ENCODE data around the gene ETV3.
A peak's percentile ranks its signal among the peaks of the same experiment; 100 is the strongest.

The ETV3 gene

GRCh38 chr1:157158967-157159366 is 20.8 kb upstream of the ETV3 start:
- DNase-seq, result no peak

GRCh38 chr1:157157501-157158190 is 19.5 kb upstream of the ETV3 start:
- DNase-seq, result no peak

DNA sequence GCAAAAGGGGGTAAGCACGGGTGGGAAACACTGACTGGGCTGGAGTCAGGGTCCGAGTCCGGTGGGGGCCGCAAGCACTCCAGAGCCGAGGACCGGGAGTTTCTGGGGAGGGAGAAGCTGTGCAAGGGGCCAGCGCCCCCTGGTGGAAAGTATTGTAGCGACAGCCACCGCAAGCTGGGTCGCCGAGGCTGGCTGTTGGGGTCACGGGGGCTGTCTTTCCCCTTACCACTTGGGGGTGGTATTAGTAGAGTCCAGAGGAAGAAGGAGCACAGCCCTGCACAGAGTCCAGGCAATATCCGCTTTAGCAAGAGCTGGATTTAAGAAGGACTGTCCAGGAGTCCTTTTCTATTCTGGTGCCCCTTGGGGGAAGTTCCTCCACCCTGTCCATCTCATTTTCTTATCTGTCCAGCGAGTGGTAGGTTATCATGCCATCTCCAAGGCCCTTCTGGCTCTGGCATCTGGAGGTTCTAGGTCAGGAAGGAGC is 17.9 kb upstream of the ETV3 start:
- DNase-seq, result peak; percentile 43

DNA sequence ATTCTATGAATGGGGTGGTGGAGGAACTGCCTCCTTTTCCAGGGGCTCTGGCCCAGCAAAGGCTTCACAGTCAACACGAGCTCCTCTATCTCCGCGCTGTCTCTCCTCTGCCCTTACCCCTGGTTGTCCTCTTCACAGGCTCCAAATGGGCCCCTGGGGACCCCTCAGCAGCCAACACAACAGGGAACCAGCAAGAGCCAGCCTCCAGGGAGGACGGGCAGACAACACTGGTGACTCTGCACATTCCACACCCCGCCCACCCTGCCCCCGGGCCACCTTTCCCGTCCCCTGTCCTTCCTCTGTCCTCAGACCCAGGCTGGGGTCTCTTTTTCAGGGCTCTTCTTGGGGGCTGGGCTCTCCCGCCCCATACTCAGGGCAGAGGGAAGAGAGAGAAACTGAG is 17.5 kb upstream of the ETV3 start:
- DNase-seq, result no peak

DNA sequence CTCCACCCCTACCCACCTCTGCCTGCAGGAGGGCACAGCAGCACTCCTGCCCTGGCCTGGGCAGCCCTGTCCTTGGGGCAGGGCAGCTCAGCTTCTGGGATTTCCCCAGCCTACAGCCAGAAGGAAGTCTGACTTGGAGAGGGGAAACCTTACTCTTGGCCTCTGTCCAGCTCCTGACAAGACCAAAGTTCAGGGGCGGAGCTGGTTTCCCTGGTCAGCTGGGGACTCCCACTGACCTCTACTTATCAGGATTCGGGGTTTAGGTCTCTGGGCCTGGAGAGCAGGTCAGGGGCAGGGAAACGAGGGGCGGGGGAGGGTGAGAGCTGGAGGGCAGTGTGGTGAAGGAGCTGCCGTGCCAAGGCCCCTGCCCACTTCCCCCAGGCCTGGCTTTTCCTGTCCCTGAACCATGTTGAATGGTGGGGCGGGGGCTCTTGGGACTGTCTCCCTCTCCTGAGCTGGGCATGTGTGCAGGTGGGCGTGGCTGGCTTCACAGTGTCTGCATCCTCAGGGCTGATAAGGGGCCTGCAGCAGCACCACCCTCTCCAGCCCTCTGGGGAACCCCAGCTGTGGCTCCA is 16.8 kb upstream of the ETV3 start:
- no peak for DNase-seq

GRCh38 chr1:157154291-157154690 is 16.1 kb upstream of the ETV3 start:
- no peak for DNase-seq

DNA sequence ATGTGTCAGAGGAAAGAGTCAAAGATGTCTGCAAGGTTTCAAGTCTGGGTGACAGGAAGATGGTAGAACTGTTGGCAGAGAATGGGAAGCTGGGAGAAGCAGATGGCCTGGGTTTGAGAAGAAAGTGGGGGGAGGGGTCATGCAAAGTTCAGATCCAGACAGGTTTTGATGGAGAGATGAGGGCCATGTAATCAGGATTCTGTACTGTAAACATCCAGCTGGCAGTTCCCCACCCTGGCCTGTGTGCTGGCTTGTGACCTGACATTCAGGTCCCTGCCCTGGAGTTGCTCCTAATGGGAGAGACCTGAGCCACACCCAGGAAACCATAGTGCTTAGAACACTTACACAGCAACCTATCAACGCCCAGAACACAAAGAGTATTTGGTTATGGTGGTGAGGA is 15.6 kb upstream of the ETV3 start:
- no peak for DNase-seq

- no peak for DNase-seq
Observed at GRCh38 chr1:157152510-157152909, 14.3 kb upstream of the ETV3 start.

DNA sequence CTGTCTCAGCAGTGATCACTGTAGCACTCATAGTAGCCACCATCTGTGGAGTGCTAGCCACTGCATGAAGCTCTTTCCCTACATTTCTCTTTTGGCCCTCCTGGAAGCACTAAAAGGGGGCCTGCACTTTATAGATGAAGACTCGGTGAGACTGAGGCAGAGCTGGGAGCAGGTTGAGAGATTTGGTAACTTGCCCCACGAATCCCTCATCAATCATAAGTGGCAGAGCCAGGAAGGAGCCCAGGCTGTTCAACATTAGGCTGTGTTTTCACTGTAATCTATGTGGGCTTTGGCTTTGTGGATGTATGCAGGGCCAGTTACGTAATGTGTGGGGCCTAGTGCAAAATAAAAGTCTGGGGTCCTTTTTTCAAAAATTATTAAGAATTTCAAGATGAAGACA is 13.3 kb upstream of the ETV3 start:
- DNase-seq, result no peak

- no peak for DNase-seq
Observed at GRCh38 chr1:157151073-157151472, 12.9 kb upstream of the ETV3 start.

GRCh38 chr1:157150631-157151030 is 12.4 kb upstream of the ETV3 start:
- DNase-seq, result no peak

DNA sequence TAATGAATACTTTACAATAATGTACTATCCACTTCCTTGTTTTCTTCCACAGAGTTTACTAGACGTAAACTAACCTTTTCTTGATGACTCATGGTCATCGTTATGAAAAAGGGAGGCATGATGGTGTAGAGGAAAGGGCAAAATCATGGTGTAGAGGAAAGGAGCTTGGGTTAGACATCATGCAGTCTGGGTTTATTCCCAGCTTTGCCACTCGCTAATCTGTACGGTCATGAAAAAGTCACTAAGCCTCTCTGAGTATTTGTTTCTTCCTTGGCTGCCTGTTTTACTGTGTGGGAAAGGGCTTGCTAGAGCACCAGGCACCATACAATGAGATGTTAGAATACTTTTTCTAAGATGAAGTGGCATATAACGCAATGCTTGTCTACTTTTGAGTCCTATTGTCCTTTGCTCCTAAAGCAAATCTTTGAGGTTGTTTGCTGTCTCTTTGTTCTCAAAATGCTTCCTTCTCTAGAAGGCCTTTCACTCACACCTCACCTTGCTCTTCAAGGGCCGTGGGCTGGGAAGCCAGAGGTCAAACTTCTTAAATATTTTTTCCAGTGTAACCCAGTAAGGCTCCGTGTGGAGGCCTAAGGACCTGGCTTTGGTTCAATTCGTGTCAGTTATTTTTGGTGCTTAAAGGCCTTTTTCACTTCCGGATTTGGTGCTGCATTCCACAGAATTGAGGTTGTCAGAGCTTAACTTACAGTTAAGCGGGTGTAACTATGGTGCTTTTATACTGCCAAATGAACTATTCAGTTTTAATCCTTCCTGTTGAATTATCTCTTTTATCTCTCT is 9.9 kb upstream of the ETV3 start:
- DNase-seq, result no peak

- DNase-seq, result no peak
Observed at GRCh38 chr1:157147037-157147436, 8.8 kb upstream of the ETV3 start.

- no peak for DNase-seq
Observed at GRCh38 chr1:157146244-157146643, 8.0 kb upstream of the ETV3 start.

DNA sequence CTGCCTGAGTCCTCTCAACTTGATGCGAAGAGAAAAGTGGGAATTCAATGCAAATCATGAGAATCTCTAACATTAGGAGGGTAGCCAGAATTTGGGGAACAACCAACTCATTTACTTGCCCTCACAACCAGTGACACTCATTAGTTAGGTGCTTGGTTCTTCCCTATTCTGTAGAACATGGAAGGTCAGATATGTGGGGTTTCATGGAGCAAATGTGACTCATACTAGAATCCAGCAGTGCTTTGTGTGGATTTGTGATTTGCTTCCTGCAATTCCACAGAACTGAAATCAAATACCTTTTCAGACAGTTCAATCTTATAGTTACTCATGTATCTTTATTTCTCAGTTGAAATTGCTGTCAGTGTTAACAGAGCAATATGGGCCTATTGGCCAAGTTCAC is 6.9 kb upstream of the ETV3 start:
- no peak for DNase-seq

DNA sequence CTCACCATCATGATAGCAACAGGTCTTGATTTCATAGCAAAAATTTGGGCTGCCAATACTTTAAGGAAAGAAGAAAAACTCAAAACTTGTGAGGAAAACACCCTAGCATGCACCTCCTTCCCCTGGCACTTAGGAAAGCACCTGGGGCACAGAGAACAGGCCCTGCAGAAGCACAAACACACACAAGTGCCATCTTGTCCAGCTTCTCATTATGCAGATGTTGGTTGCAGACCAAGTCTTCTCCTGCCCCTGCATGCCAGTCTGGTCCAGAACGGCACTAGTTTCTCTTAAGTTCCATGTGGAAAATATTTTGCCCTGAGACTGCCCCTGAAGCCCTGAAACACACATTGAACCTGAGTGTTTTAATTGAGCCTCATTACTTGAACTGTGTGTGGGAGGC is 6.3 kb upstream of the ETV3 start:
- DNase-seq, result no peak

GRCh38 chr1:157142765-157143423 is 4.7 kb upstream of the ETV3 start:
- DNase-seq, result no peak

DNA sequence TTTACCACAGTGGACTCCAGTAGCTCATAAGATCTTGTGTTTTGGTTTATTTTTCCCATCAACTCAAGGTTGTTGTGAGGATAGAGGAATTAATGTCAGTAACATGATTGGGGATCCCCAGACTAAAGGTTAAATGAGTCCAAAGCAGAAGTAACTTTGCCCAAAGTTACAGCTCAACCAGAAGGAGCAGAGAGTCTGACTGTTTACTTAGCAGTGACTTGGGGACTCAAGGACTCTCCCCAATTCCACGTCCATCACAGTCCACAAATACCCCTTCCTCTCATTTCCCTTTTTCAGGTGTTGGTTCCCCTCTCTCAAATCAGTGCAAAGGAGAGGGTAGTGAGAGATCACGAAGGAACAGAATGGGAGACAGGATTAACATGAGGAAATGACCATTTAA is 4.0 kb upstream of the ETV3 start:
- DNase-seq, result no peak

- DNase-seq, result no peak
Observed at GRCh38 chr1:157141212-157141855, 3.1 kb upstream of the ETV3 start.

- no peak for DNase-seq
Observed at GRCh38 chr1:157140063-157140588, 1.9 kb upstream of the ETV3 start.

DNA sequence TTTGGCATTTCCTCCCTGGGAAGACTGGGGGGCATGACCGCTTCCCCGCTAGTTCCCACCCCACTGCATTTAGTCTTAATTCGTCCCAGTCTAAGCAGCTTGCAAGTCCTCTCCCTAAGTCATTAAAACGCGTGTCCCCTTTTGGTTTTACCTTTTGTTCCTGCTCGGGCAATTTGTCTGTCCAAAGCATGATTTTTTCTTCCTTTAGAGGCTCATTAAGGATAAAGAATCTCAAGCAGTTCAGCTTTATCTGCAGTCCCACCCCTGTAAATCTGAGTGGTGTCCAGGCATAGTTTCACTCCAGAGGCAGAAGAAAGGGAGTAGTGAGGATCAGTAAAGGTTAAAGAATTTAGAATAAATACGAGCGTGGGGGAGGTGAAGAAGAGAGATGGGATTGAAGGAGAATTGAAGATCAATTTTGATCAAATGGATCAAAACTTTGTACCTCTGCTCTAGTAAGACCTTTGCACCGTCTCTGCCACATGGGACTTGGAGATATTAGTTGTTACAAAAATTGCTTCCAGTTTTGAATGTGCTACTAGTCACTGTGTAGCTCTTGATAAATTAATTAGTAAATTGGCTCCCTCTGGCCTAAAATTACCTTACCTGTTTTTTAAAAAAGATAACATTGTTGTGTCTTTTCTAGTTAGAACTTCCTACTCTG is 989 bp upstream of the ETV3 start:
- peak; percentile 60 for DNase-seq
